ENCODE data around the gene MEN1. TPM values are rescaled to one million over a fixed set of nuclear protein-coding genes. Genes with fewer than 3 reads are reported as not detected.

MEN1 gene
- total RNA-seq, 1 experiment from 2014 or later, result 29.2 TPM

GRCh38 chr11:64803158-64803845 lies 7.0 kb downstream of the MEN1 start, which contains the start of gene MAP4K2:
MAP4K2 (minus strand) TSS chr11:64803214; CDS start chr11:64803149, 65 bp downstream.
- H3K27me3 Mint-ChIP-seq (ENCODE audit: insufficient read depth, unreplicated experiment), result no peaks in the 10 kb centered on the region
- peak; percentile 16 for TF ChIP-seq CTCF (IDR thresholded peaks at IDR 0.05; ENCODE audit: unreplicated experiment)
- CTCF ChIA-PET, result interaction anchor here (0.5 to 1.5 kb wide), 7 partner anchors 15 to 204 kb away, joined by 3 to 7 read pairs (median 3); no protein-coding TSS in a partner anchor
- H3K9me3 Mint-ChIP-seq (ENCODE audit: unreplicated experiment), result no peaks in the 10 kb centered on the region
- H3K27ac Mint-ChIP-seq (ENCODE audit: low read depth, unreplicated experiment), result peak within 1 kb of the TSS; percentile 81
- POLR2A ChIA-PET, result interaction anchor here (0.7 to 2.4 kb wide), 10 partner anchors 9 to 82 kb away, joined by 3 to 9 read pairs (median 4); partner anchors contain the start of gene SF1
- H3K36me3 Mint-ChIP-seq (ENCODE audit: insufficient read depth, unreplicated experiment), result peaks cover 25% of the 10 kb centered on the region
- peaks cover 9% of the 10 kb centered on the region for H3K4me1 Mint-ChIP-seq (ENCODE audit: insufficient read depth, unreplicated experiment)
- DNase-seq (ENCODE audit: unreplicated experiment), result peak; percentile 87
- intact Hi-C loops (cut with micrococcal nuclease), result loop anchor here (2.0 kb wide), 1 partner anchor 41 kb away; the partner anchor contains the start of gene CDC42BPG
- H3K4me3 Mint-ChIP-seq (ENCODE audit: unreplicated experiment), result peak within 1 kb of the TSS; percentile 88
- TSS peak; percentile 50 for BruUV-seq (replicated peaks)

- Mint-ChIP-seq H3K36me3 (ENCODE audit: insufficient read depth, unreplicated experiment) (peaks cover 20% of the 10 kb centered on the region), H3K4me1 (ENCODE audit: insufficient read depth, unreplicated experiment) (peaks cover 6% of the 10 kb centered on the region), H3K9me3 (ENCODE audit: unreplicated experiment) (no peaks in the 10 kb centered on the region), H3K27me3 (ENCODE audit: insufficient read depth, unreplicated experiment) (no peaks in the 10 kb centered on the region), H3K4me3 (ENCODE audit: unreplicated experiment) (peak overlapping the region; percentile 28), H3K27ac (ENCODE audit: low read depth, unreplicated experiment) (no peak overlapping the region)
- BruUV-seq (replicated peaks), result no TSS peak
- CTCF ChIA-PET, result interaction anchor here (0.8 to 1.5 kb wide), 4 partner anchors 15 to 66 kb away, joined by 3 to 6 read pairs (median 4); no protein-coding TSS in a partner anchor
- POLR2A ChIA-PET, result interaction anchor here (1.2 to 2.4 kb wide), 4 partner anchors 9 to 40 kb away, joined by 3 to 9 read pairs (median 6); partner anchors contain the start of gene SF1
- no peak for TF ChIP-seq CTCF (IDR thresholded peaks at IDR 0.05; ENCODE audit: unreplicated experiment)
- intact Hi-C loops (cut with micrococcal nuclease), result loop anchor here (2.0 kb wide), 1 partner anchor 42 kb away; the partner anchor contains the start of gene CDC42BPG
- DNase-seq (ENCODE audit: unreplicated experiment), result no peak
Measured at GRCh38 chr11:64802370-64803157, 7.8 kb downstream of the MEN1 start.

GRCh38 chr11:64801561-64802369 lies 8.6 kb downstream of the MEN1 start:
- no peaks in the 10 kb centered on the region for H3K27me3 Mint-ChIP-seq (ENCODE audit: insufficient read depth, unreplicated experiment)
- H3K4me1 Mint-ChIP-seq (ENCODE audit: insufficient read depth, unreplicated experiment), result peaks cover 6% of the 10 kb centered on the region
- H3K9me3 Mint-ChIP-seq (ENCODE audit: unreplicated experiment), result no peaks in the 10 kb centered on the region
- DNase-seq (ENCODE audit: unreplicated experiment), result no peak
- peak overlapping the region; percentile 28 for H3K4me3 Mint-ChIP-seq (ENCODE audit: unreplicated experiment)
- BruUV-seq (replicated peaks), result no TSS peak
- no peak overlapping the region for H3K27ac Mint-ChIP-seq (ENCODE audit: low read depth, unreplicated experiment)
- TF ChIP-seq CTCF (IDR thresholded peaks at IDR 0.05; ENCODE audit: unreplicated experiment), result no peak
- POLR2A ChIA-PET, result interaction anchor here (1.7 kb wide), 1 partner anchor 20 kb away, joined by 4 read pairs; no protein-coding TSS in a partner anchor
- CTCF ChIA-PET, result interaction anchor here (0.9 kb wide), 1 partner anchor 67 kb away, joined by 6 read pairs; no protein-coding TSS in a partner anchor
- intact Hi-C loops (cut with micrococcal nuclease), result loop anchor here (2.0 kb wide), 1 partner anchor 43 kb away; the partner anchor contains the start of gene CDC42BPG
- peaks cover 15% of the 10 kb centered on the region for H3K36me3 Mint-ChIP-seq (ENCODE audit: insufficient read depth, unreplicated experiment)
